ENCODE data around the gene HECTD2. TPM values are rescaled to one million over a fixed set of nuclear protein-coding genes. Genes with fewer than 3 reads are reported as not detected.

The HECTD2 gene
- 4.7 and 12.5 TPM in 2 replicates for total RNA-seq

GRCh38 chr10:91409869-91410637 is at the start of gene HECTD2:
HECTD2 (plus strand) TSS chr10:91410344; CDS start chr10:91410439, 95 bp downstream.

Other genes with a start within 250 kb of the HECTD2 start
- gene PCGF5, start 189.7 kb upstream of the HECTD2 start, total RNA-seq = 12.6 and 15.6 TPM in 2 replicates
- 125 and 167 TPM in 2 replicates for gene PPP1R3C, start 222.7 kb downstream of the HECTD2 start, total RNA-seq

Measured in bronchial smooth muscle cell (primary cell).